ENCODE measurements around the gene VSTM1. TPM values are rescaled to one million over a fixed set of nuclear protein-coding genes. Genes with fewer than 3 reads are reported as not detected.

VSTM1 gene
- total and polyA plus RNA-seq, 2 of the 4 experiments (the other 2 are of a cell fraction), result not detected

GRCh38 chr19:54041969-54042606 is 21.6 kb downstream of the VSTM1 start:
- Histone ChIP-seq H3K4ac (ENCODE audit: low read depth, low read length) (no peak overlapping the region), H3K9ac (ENCODE audit: low read depth, low read length) (no peak overlapping the region), H3K56ac (ENCODE audit: extremely low read depth, insufficient read depth, low read length) (no peak overlapping the region), H2AK5ac (ENCODE audit: low read depth, low read length) (no peak overlapping the region), H3K27me3 (ENCODE audit: control insufficient read depth, insufficient read depth, low read length) (no peaks in the 10 kb centered on the region), H2BK120ac (ENCODE audit: low read depth, low read length) (no peak overlapping the region), H4K5ac (ENCODE audit: low read depth, low read length) (no peak overlapping the region), H3K36me3 (ENCODE audit: control insufficient read depth, insufficient read depth, low read length) (no peaks in the 10 kb centered on the region), H3K9me3 (ENCODE audit: control insufficient read depth, insufficient read depth, low read length) (no peaks in the 10 kb centered on the region), H2BK5ac (ENCODE audit: low read depth, low read length, poor library complexity, severe bottlenecking) (no peak overlapping the region), H4K8ac (ENCODE audit: low read depth in 2 of 2, low read length in 2 of 2) (no peak overlapping the region), H3K4me1 (ENCODE audit: control insufficient read depth, insufficient read depth, low read length) (no peaks in the 10 kb centered on the region), H3K4me3 (ENCODE audit: insufficient read depth, low read depth, low read length) (no peak overlapping the region), H3K27ac (ENCODE audit: insufficient read depth, low read length) (no peak overlapping the region), H2BK20ac (ENCODE audit: low read depth, low read length) (no peak overlapping the region), H2BK15ac (ENCODE audit: low read depth, low read length) (no peak overlapping the region), H3K14ac (replicated peaks; ENCODE audit: low read depth, low read length) (no peak overlapping the region), H2AFZ (replicated peaks; ENCODE audit: low read length, poor library complexity) (no peak overlapping the region), H3K79me1 (ENCODE audit: low read depth in 1 of 2, low read length in 2 of 2) (no peaks in the 10 kb centered on the region), H3K9me1 (ENCODE audit: insufficient read depth, low read length) (no peaks in the 10 kb centered on the region), H3K18ac (ENCODE audit: low read depth, low read length) (no peak overlapping the region), H2AK9ac (replicated peaks; ENCODE audit: low read depth, low read length, poor library complexity) (no peak overlapping the region), H4K20me1 (ENCODE audit: insufficient read depth, low read length) (no peaks in the 10 kb centered on the region), H3K4me2 (ENCODE audit: low read depth, low read length) (no peak overlapping the region), H4K91ac (ENCODE audit: insufficient read depth, low read depth, low read length) (no peak overlapping the region), H3K23ac (ENCODE audit: low read depth, low read length) (no peak overlapping the region)
- DNase-seq (no peak), ATAC-seq (ENCODE audit: low read depth) (no peak)
- no CpG with 5 or more reads among the region's 9 CpGs for WGBS, 2 experiments (ENCODE audit: extremely low coverage in 2 of 2, insufficient read length in 1 of 2)
- intact Hi-C loops (cut with micrococcal nuclease) (no loop called here), dilution Hi-C loops (cut with HindIII; ENCODE audit: low sequenced_read_pairs, unreplicated experiment) (no loop called here), in situ Hi-C loops (cut with MboI; ENCODE audit: low sequenced_read_pairs) (no loop called here)
- CTCF ChIA-PET, result interaction anchor here (0.5 kb wide), 1 partner anchor 1023 kb away, joined by 3 read pairs; no protein-coding TSS in a partner anchor
- BruUV-seq (replicated peaks), result no TSS peak
- TF ChIP-seq SMC3 (IDR thresholded peaks at IDR 0.05; ENCODE audit: low read depth, low read length), result no peak
- TF ChIP-seq, protein P1, sequence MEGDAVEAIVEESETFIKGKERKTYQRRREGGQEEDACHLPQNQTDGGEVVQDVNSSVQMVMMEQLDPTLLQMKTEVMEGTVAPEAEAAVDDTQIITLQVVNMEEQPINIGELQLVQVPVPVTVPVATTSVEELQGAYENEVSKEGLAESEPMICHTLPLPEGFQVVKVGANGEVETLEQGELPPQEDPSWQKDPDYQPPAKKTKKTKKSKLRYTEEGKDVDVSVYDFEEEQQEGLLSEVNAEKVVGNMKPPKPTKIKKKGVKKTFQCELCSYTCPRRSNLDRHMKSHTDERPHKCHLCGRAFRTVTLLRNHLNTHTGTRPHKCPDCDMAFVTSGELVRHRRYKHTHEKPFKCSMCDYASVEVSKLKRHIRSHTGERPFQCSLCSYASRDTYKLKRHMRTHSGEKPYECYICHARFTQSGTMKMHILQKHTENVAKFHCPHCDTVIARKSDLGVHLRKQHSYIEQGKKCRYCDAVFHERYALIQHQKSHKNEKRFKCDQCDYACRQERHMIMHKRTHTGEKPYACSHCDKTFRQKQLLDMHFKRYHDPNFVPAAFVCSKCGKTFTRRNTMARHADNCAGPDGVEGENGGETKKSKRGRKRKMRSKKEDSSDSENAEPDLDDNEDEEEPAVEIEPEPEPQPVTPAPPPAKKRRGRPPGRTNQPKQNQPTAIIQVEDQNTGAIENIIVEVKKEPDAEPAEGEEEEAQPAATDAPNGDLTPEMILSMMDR (conservative IDR thresholded peaks at IDR 0.05; ENCODE audit: low read depth, low read length), result no peak
- TF ChIP-seq CEBPB (IDR thresholded peaks at IDR 0.05; ENCODE audit: low read depth, low read length), result no peak
- TF ChIP-seq FOS (IDR thresholded peaks at IDR 0.05; ENCODE audit: low read depth, low read length), result no peak
- no peak for TF ChIP-seq MAFK (IDR thresholded peaks at IDR 0.05; ENCODE audit: low read depth, low read length)
- TF ChIP-seq NFE2L2 (IDR thresholded peaks at IDR 0.05; ENCODE audit: low read depth, low read length), result no peak
- no peak for TF ChIP-seq RFX5 (IDR thresholded peaks at IDR 0.05; ENCODE audit: low read depth, low read length)
- TF ChIP-seq RCOR1 (IDR thresholded peaks at IDR 0.05; ENCODE audit: insufficient replicate concordance, low read length), result no peak
- TF ChIP-seq BHLHE40 (IDR thresholded peaks at IDR 0.05; ENCODE audit: low read depth, low read length), result no peak
- TF ChIP-seq POLR2A (IDR thresholded peaks at IDR 0.05; ENCODE audit: low read depth, low read length), result no peak
- no peak for TF ChIP-seq CHD1 (IDR thresholded peaks at IDR 0.05; ENCODE audit: low read depth, low read length)
- TF ChIP-seq ELK1 (IDR thresholded peaks at IDR 0.05; ENCODE audit: borderline replicate concordance, low read depth, low read length), result no peak
- no peak for TF ChIP-seq MXI1 (IDR thresholded peaks at IDR 0.05; ENCODE audit: borderline replicate concordance, low read depth, low read length)
- POLR2A ChIA-PET (ENCODE audit: unreplicated experiment), result no interaction called here
